Tibial artery (tissue), 4 donors: ENCODE data around the gene CATSPER1.

Source experiments
- DNase-seq, 2 donors: peaks; one replicate each; pipeline ENCODE4 v3.0.0-alpha.2; 2019
- H3K27ac ChIP-seq, 2 donors: fragments of 200-600 bp; sonication (generic) in 1 of 2; 1 replicate in 1 of 2; 2 replicates in 1 of 2; pipeline ENCODE4 v1.5.1; 2018 to 2019; ENCODE audit warnings: mild to moderate bottlenecking in 1 of 2
- H3K27me3 ChIP-seq, 2 donors: fragments of 200-600 bp; sonication (generic) in 1 of 2; one replicate each; pipeline versions ENCODE4 v1.5.1 to v1.6.0; 2016 to 2019
- H3K36me3 ChIP-seq, 3 donors: fragments of 200-600 bp; sonication (generic) in 2 of 3; one replicate each; pipeline ENCODE4 v1.5.1; 2016 to 2019; ENCODE audit warnings: mild to moderate bottlenecking in 2 of 3
- H3K4me1 ChIP-seq, 4 donors: fragments of 200-600 bp; sonication (generic) in 2 of 4; 1 replicate in 3 of 4; 2 replicates in 1 of 4; pipeline ENCODE4 v1.5.1; 2016 to 2019
- H3K4me3 ChIP-seq, 2 donors: fragments of 200-600 bp; sonication (generic) in 1 of 2; 1 replicate in 1 of 2; 2 replicates in 1 of 2; pipeline ENCODE4 v1.5.1; 2018 to 2019; ENCODE audit warnings: mild to moderate bottlenecking in 2 of 2
- H3K9me3 ChIP-seq, 3 donors: fragments of 200-600 bp; sonication (generic) in 1 of 3; one replicate each; pipeline ENCODE4 v1.5.1; 2016 to 2019
- intact Hi-C: fragments of 100-400 bp; cut with DNase I; formaldehyde crosslinking; loops from one replicate; pipeline ENCODE4 v1.15.0; 2023; ENCODE audit warnings: low total_unique reads
- TF ChIP-seq, protein P1 (sequence below), 2 experiments: fragments of 200-600 bp in 1 of 2; fragments of 450-650 bp in 1 of 2; IDR thresholded peaks; one replicate each; pipeline ENCODE4 v1.5.1; 2017 to 2019; ENCODE audit warnings: antibody characterized with exemption in 2 of 2, mild to moderate bottlenecking in 1 of 2, moderate library complexity in 1 of 2

The CATSPER1 gene

DNA sequence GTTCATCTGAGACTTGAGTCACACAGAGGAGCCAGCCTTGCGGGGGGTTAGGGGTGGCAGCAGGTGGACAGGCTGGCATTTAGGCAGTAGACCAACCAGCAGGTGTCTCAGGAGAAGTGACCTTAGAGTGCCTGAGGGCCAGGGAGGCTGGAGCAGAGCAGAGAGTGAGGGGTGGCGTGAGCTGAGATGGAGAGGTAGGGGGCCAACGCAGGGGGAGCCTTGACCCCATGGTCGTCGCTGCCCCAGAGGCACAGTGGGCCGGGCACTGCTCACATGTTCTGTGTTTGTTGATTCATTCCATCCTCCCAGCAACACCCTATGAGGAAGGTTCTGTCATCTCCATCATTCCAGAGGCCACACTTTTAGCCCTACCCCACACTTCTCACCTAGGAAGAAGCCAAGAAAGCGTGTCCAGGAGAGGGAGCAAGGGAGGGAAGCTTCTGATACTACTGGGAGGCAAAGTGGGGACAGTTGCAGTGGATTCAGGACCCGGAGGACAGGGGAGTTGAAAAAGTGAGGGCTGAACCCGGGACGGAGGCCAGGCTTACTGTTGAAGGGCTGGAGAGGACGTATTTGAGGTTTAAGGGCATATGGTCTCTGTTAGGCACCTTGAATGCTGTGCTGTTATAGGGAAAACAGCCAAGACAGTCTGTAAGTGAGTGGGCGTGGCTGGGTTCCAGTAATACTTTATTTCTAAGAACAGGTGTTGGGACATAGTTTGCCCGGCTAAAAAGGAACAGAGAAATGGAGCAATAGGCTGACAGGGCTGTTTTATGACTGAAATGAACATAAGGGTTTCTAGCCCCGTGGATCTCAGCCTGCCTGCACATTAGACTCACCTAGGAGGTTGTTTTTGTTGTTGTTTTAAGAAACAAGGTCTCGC lies 57.4 kb downstream of the CATSPER1 start:
- TF ChIP-seq, protein P1, sequence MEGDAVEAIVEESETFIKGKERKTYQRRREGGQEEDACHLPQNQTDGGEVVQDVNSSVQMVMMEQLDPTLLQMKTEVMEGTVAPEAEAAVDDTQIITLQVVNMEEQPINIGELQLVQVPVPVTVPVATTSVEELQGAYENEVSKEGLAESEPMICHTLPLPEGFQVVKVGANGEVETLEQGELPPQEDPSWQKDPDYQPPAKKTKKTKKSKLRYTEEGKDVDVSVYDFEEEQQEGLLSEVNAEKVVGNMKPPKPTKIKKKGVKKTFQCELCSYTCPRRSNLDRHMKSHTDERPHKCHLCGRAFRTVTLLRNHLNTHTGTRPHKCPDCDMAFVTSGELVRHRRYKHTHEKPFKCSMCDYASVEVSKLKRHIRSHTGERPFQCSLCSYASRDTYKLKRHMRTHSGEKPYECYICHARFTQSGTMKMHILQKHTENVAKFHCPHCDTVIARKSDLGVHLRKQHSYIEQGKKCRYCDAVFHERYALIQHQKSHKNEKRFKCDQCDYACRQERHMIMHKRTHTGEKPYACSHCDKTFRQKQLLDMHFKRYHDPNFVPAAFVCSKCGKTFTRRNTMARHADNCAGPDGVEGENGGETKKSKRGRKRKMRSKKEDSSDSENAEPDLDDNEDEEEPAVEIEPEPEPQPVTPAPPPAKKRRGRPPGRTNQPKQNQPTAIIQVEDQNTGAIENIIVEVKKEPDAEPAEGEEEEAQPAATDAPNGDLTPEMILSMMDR (IDR thresholded peaks at IDR 0.05), result no peak
- Histone ChIP-seq H3K4me1 (peaks cover 0 to 9% (median 5%) of the 10 kb centered on the region in 4 donors), H3K36me3 (peaks cover 56 to 91% (median 72%) of the 10 kb centered on the region in 3 donors), H3K27me3 (no peaks in the 10 kb centered on the region), H3K27ac (no peak overlapping the region), H3K4me3 (no peak overlapping the region), H3K9me3 (no peaks in the 10 kb centered on the region)
- intact Hi-C loops, result no loop called here
- DNase-seq, result no peak

DNA sequence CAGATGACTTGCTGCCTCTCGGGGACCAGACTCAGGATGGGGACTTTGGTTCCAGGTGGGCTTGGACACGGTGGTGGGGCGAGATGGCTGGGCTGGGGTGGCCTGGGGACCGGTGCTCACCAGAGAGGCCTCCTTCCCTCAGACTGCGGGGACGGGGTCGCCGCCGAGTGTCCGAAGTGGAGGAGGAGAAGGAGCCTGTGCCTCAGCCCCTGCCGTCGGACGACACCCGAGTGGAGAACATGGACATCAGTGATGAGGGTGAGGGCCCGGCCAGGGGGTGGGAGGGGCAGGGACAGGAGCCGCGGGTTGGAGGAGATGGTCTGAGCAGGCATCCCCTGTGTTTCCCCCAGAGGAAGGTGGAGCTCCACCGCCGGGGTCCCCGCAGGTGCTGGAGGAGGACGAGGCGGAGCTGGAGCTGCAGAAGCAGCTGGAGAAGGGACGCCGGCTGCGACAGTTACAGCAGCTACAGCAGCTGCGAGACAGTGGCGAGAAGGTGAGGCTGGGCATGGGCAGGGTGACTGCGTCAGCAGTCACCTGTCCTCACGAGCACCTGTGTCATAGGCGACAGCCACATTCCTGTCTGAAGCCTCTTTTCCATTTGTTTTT lies 58.8 kb downstream of the CATSPER1 start:
- H3K27me3 ChIP-seq, result no peaks in the 10 kb centered on the region

More for the DNA sequence above, 58.8 kb downstream of the CATSPER1 start:
- Histone ChIP-seq H3K9me3 (no peaks in the 10 kb centered on the region), H3K36me3 (peaks cover 56 to 79% (median 67%) of the 10 kb centered on the region in 3 donors), H3K27ac (no peak overlapping the region), H3K4me3 (no peak overlapping the region), H3K4me1 (peaks cover 4 to 23% (median 19%) of the 10 kb centered on the region in 4 donors)
- TF ChIP-seq, protein P1 (IDR thresholded peaks at IDR 0.05), result no peak
- intact Hi-C loops, result no loop called here
- DNase-seq, result no peak
